Measurements from ENCODE around the gene PUDP.
"Not testable (repeated sequence)": the region's sequence is repeated elsewhere in the genome, so short reads cannot be mapped to it uniquely, and the experiment has no call there.

Gene PUDP

GRCh38 chrX:7028246-7028645 is 119.7 kb downstream of the PUDP start:
- no peaks in the 10 kb centered on the region for H4K20me1 ChIP-seq
- no peak overlapping the region for H3K4me2 ChIP-seq
- H3K4me1 ChIP-seq = no peaks in the 10 kb centered on the region
- H3K9ac ChIP-seq = no peak overlapping the region
- no peaks in the 10 kb centered on the region for H3K27me3 ChIP-seq
- no peaks in the 10 kb centered on the region for H3K36me3 ChIP-seq
- no peak for TF ChIP-seq Cebpa-rat (IDR thresholded peaks at IDR 0.05)
- no peak overlapping the region for H3K4me3 ChIP-seq
- H3K9me3 ChIP-seq (replicated peaks in 1 of 11) = no peaks in the 10 kb centered on the region
- no peak overlapping the region for H3K27ac ChIP-seq

- Histone ChIP-seq H3K9ac (no peak overlapping the region), H3K36me3 (no peaks in the 10 kb centered on the region), H3K9me3 (replicated peaks in 1 of 11) (no peaks in the 10 kb centered on the region), H4K20me1 (no peaks in the 10 kb centered on the region), H3K4me2 (no peak overlapping the region), H3K27ac (no peak overlapping the region), H3K4me3 (no peak overlapping the region), H3K4me1 (no peaks in the 10 kb centered on the region), H3K27me3 (no peaks in the 10 kb centered on the region)
- no peak for TF ChIP-seq Cebpa-rat (IDR thresholded peaks at IDR 0.05)
These were observed 120.9 kb downstream of the PUDP start for GRCh38 chrX:7027071-7027470.

- H3K4me3 ChIP-seq; H3K4me1 ChIP-seq; H3K9ac ChIP-seq; H4K20me1 ChIP-seq; H3K27me3 ChIP-seq; H3K4me2 ChIP-seq; H3K9me3 ChIP-seq (replicated peaks in 1 of 11); H3K36me3 ChIP-seq; H3K27ac ChIP-seq: not testable (repeated sequence)
These were observed 121.6 kb downstream of the PUDP start for GRCh38 chrX:7026365-7026764.

GRCh38 chrX:7025471-7025870 is 122.5 kb downstream of the PUDP start:
- Histone ChIP-seq H3K27ac (no peak overlapping the region), H3K27me3 (no peaks in the 10 kb centered on the region), H4K20me1 (no peaks in the 10 kb centered on the region), H3K4me3 (no peak overlapping the region), H3K9me3 (replicated peaks in 1 of 11) (no peaks in the 10 kb centered on the region), H3K4me2 (no peak overlapping the region), H3K9ac (no peak overlapping the region), H3K36me3 (no peaks in the 10 kb centered on the region), H3K4me1 (no peaks in the 10 kb centered on the region)
- no peak for TF ChIP-seq Cebpa-rat (IDR thresholded peaks at IDR 0.05)

- no peak for TF ChIP-seq Cebpa-rat (IDR thresholded peaks at IDR 0.05)
- Histone ChIP-seq H3K4me2 (no peak overlapping the region), H3K9ac (no peak overlapping the region), H3K4me3 (no peak overlapping the region), H3K27me3 (no peaks in the 10 kb centered on the region), H3K27ac (no peak overlapping the region), H4K20me1 (no peaks in the 10 kb centered on the region), H3K36me3 (no peaks in the 10 kb centered on the region), H3K4me1 (no peaks in the 10 kb centered on the region), H3K9me3 (replicated peaks in 1 of 11) (no peaks in the 10 kb centered on the region)
These were observed 123.1 kb downstream of the PUDP start for GRCh38 chrX:7024850-7025249.

- H3K4me3 ChIP-seq; H3K36me3 ChIP-seq; H3K27me3 ChIP-seq; H3K4me1 ChIP-seq; H3K27ac ChIP-seq; H4K20me1 ChIP-seq; H3K4me2 ChIP-seq; H3K9me3 ChIP-seq (replicated peaks in 1 of 11); H3K9ac ChIP-seq: not testable (repeated sequence)
These were observed 125.0 kb downstream of the PUDP start for GRCh38 chrX:7022996-7023395.

- H3K4me3 ChIP-seq = no peak overlapping the region
- H3K9me3 ChIP-seq (replicated peaks in 1 of 11) = no peaks in the 10 kb centered on the region
- H3K4me2 ChIP-seq = no peak overlapping the region
- no peaks in the 10 kb centered on the region for H3K36me3 ChIP-seq
- H3K27me3 ChIP-seq = no peaks in the 10 kb centered on the region
- no peaks in the 10 kb centered on the region for H3K4me1 ChIP-seq
- H4K20me1 ChIP-seq = no peaks in the 10 kb centered on the region
- H3K27ac ChIP-seq = no peak overlapping the region
- no peak overlapping the region for H3K9ac ChIP-seq
- no peak for TF ChIP-seq Cebpa-rat (IDR thresholded peaks at IDR 0.05)
These were observed 126.0 kb downstream of the PUDP start for GRCh38 chrX:7021991-7022390.

GRCh38 chrX:7019555-7019954 is 128.4 kb downstream of the PUDP start:
- Histone ChIP-seq H3K9me3 (replicated peaks in 1 of 11) (no peaks in the 10 kb centered on the region), H3K4me3 (no peak overlapping the region), H3K9ac (no peak overlapping the region), H3K36me3 (no peaks in the 10 kb centered on the region), H3K4me2 (no peak overlapping the region), H3K4me1 (no peaks in the 10 kb centered on the region), H3K27ac (no peak overlapping the region), H4K20me1 (no peaks in the 10 kb centered on the region), H3K27me3 (no peaks in the 10 kb centered on the region)
- no peak for TF ChIP-seq Cebpa-rat (IDR thresholded peaks at IDR 0.05)

- not testable (repeated sequence) for H3K9ac ChIP-seq, H4K20me1 ChIP-seq, H3K4me2 ChIP-seq
These were observed 135.6 kb downstream of the PUDP start for GRCh38 chrX:7012262-7012834.

GRCh38 chrX:7010897-7011296 is 137.1 kb downstream of the PUDP start:
- not testable (repeated sequence) for H3K27ac ChIP-seq; H3K4me2 ChIP-seq; H3K9me3 ChIP-seq (replicated peaks in 1 of 11); H3K4me3 ChIP-seq; H4K20me1 ChIP-seq; H3K36me3 ChIP-seq; H3K27me3 ChIP-seq; H3K9ac ChIP-seq; H3K4me1 ChIP-seq

More at GRCh38 chrX:7012262-7012834, 135.6 kb downstream of the PUDP start:
- H3K4me1 ChIP-seq; H3K9me3 ChIP-seq (replicated peaks in 1 of 11); H3K4me3 ChIP-seq; H3K27me3 ChIP-seq; H3K27ac ChIP-seq; H3K36me3 ChIP-seq: not testable (repeated sequence)

GRCh38 chrX:7007328-7007727 is 140.6 kb downstream of the PUDP start:
- not testable (repeated sequence) for H3K4me2 ChIP-seq; H3K9ac ChIP-seq; H3K4me1 ChIP-seq; H3K4me3 ChIP-seq; H4K20me1 ChIP-seq; H3K27me3 ChIP-seq; H3K27ac ChIP-seq; H3K36me3 ChIP-seq; H3K9me3 ChIP-seq (replicated peaks in 1 of 11)
